ENCODE measurements around the gene SHE. TPM values are rescaled to one million over a fixed set of nuclear protein-coding genes. Genes with fewer than 3 reads are reported as not detected.
A peak's percentile ranks its signal among the peaks of the same experiment; 100 is the strongest.

The SHE gene
- 1 to 10 TPM; 5.0 to 6.9 (median 6.2) TPM for total RNA-seq

- Histone ChIP-seq H3K9me3 (peaks cover 0 to 2% (median 0%) of the 10 kb centered on the region in 3 donors), H3K36me3 (no peaks in the 10 kb centered on the region), H3K27me3 (peaks cover 34 to 68% (median 39%) of the 10 kb centered on the region in 3 donors), H3K27ac (peak within 1 kb of the TSS in 3 of 4 donors; percentile 36 to 46 (median 45)), H3K4me3 (peak within 1 kb of the TSS; percentile 41 to 68 (median 54)), H3K4me1 (peaks cover 4 to 5% of the 10 kb centered on the region in 2 donors)
- in situ Hi-C loops (cut with MboI; ENCODE audit: low sequenced_read_pairs in 4 of 4), result no loop called here
- DNase-seq (no peak), ATAC-seq (peak; percentile 50 to 66)
- TF ChIP-seq POLR2A (IDR thresholded peaks at IDR 0.05), result peak in 1 of 2 donors; percentile 37
- TF ChIP-seq CTCF (IDR thresholded peaks at IDR 0.05 in 4 of 5, conservative IDR thresholded peaks at IDR 0.05 in 1 of 5), result no peak
- intact Hi-C loops (cut with DNase I; ENCODE audit: low total_unique reads), result no loop called here
Observed at GRCh38 chr1:154502066-154502743, at the start of gene SHE, which contains the start of gene TDRD10. Gene SHE, minus strand, starts transcription at chr1:154502412. Its CDS starts 386 bp downstream, at chr1:154502026. Gene TDRD10, plus strand, starts transcription at chr1:154502219. Its CDS starts 4,685 bp downstream, at chr1:154506904.

- Histone ChIP-seq H3K27me3 (no peaks in the 10 kb centered on the region), H3K36me3 (peaks cover 0 to 74% of the 10 kb centered on the region in 2 donors), H3K27ac (no peak overlapping the region), H3K4me1 (peaks cover 20 to 24% of the 10 kb centered on the region in 2 donors), H3K4me3 (no peak overlapping the region), H3K9me3 (no peaks in the 10 kb centered on the region)
- intact Hi-C loops (cut with DNase I; ENCODE audit: low total_unique reads) (loop anchor here (10.0 kb wide), 1 partner anchor 357 kb away; the partner anchor contains the start of gene TPM3), in situ Hi-C loops (cut with MboI; ENCODE audit: low sequenced_read_pairs in 4 of 4) (loop anchor here in 2 of 4 donors (5.0 to 25.0 kb wide), 2 partner anchors 69 to 211 kb away; no protein-coding TSS in a partner anchor)
- no peak for DNase-seq
- TF ChIP-seq CTCF (IDR thresholded peaks at IDR 0.05 in 4 of 5, conservative IDR thresholded peaks at IDR 0.05 in 1 of 5) (no peak), POLR2A (IDR thresholded peaks at IDR 0.05) (no peak)
- ATAC-seq, result no peak
Observed at GRCh38 chr1:154551474-154551873, 49.3 kb upstream of the SHE start.

GRCh38 chr1:154550657-154551056 lies 48.4 kb upstream of the SHE start:
- in situ Hi-C loops (cut with MboI; ENCODE audit: low sequenced_read_pairs in 4 of 4), result loop anchor here in 2 of 4 donors (5.0 to 25.0 kb wide), 2 partner anchors 68 to 212 kb away; no protein-coding TSS in a partner anchor
- no peak overlapping the region for H3K27ac ChIP-seq

GRCh38 chr1:154550070-154550469 lies 47.9 kb upstream of the SHE start:
- TF ChIP-seq POLR2A (IDR thresholded peaks at IDR 0.05), result no peak
- TF ChIP-seq CTCF (IDR thresholded peaks at IDR 0.05 in 4 of 5, conservative IDR thresholded peaks at IDR 0.05 in 1 of 5), result no peak
- in situ Hi-C loops (cut with MboI; ENCODE audit: low sequenced_read_pairs in 4 of 4), result loop anchor here in 2 of 4 donors (5.0 to 25.0 kb wide), 2 partner anchors 68 to 212 kb away; no protein-coding TSS in a partner anchor
- peaks cover 0 to 66% of the 10 kb centered on the region in 2 donors for H3K36me3 ChIP-seq
- intact Hi-C loops (cut with DNase I; ENCODE audit: low total_unique reads), result loop anchor here (10.0 kb wide), 1 partner anchor 355 kb away; the partner anchor contains the start of gene TPM3
- H3K9me3 ChIP-seq, result no peaks in the 10 kb centered on the region
- no peak overlapping the region for H3K4me3 ChIP-seq
- ATAC-seq, result no peak
- no peak overlapping the region for H3K27ac ChIP-seq
- no peaks in the 10 kb centered on the region for H3K27me3 ChIP-seq
- peaks cover 16 to 17% of the 10 kb centered on the region in 2 donors for H3K4me1 ChIP-seq
- DNase-seq, result no peak

More at GRCh38 chr1:154550657-154551056, 48.4 kb upstream of the SHE start:
- no peaks in the 10 kb centered on the region for H3K9me3 ChIP-seq
- ATAC-seq (no peak), DNase-seq (no peak)
- intact Hi-C loops (cut with DNase I; ENCODE audit: low total_unique reads), result loop anchor here (10.0 kb wide), 1 partner anchor 356 kb away; the partner anchor contains the start of gene TPM3
- peaks cover 16 to 17% of the 10 kb centered on the region in 2 donors for H3K4me1 ChIP-seq
- H3K4me3 ChIP-seq, result no peak overlapping the region
- TF ChIP-seq CTCF (IDR thresholded peaks at IDR 0.05 in 4 of 5, conservative IDR thresholded peaks at IDR 0.05 in 1 of 5) (no peak), POLR2A (IDR thresholded peaks at IDR 0.05) (no peak)
- H3K27me3 ChIP-seq, result no peaks in the 10 kb centered on the region
- peaks cover 0 to 72% of the 10 kb centered on the region in 2 donors for H3K36me3 ChIP-seq

All from gastrocnemius medialis (tissue), 4 donors.